Measurements from ENCODE around the gene NFYC. TPM values are rescaled to one million over a fixed set of nuclear protein-coding genes. Genes with fewer than 3 reads are reported as not detected.

The NFYC gene
- total RNA-seq, 4 donors from 2014 or later = 30.2 to 45.6 (median 43.2) TPM

GRCh38 chr1:40651138-40651857, 40.2 kb upstream of the NFYC start:
- no peak for TF ChIP-seq CTCF (IDR thresholded peaks at IDR 0.05; ENCODE audit: low read depth)

GRCh38 chr1:40652468-40652867, 39.0 kb upstream of the NFYC start:
- TF ChIP-seq CTCF (IDR thresholded peaks at IDR 0.05; ENCODE audit: low read depth) = no peak

GRCh38 chr1:40652979-40653378, 38.5 kb upstream of the NFYC start:
- TF ChIP-seq CTCF (IDR thresholded peaks at IDR 0.05; ENCODE audit: low read depth) = no peak

- TF ChIP-seq CTCF (IDR thresholded peaks at IDR 0.05; ENCODE audit: low read depth) = no peak
These were observed 37.5 kb upstream of the NFYC start for GRCh38 chr1:40653851-40654537.

GRCh38 chr1:40657046-40657445, 34.5 kb upstream of the NFYC start:
- TF ChIP-seq CTCF (IDR thresholded peaks at IDR 0.05; ENCODE audit: low read depth) = no peak

- no peak for TF ChIP-seq CTCF (IDR thresholded peaks at IDR 0.05; ENCODE audit: low read depth)
These were observed 32.5 kb upstream of the NFYC start for GRCh38 chr1:40658751-40659648.

- no peak for TF ChIP-seq CTCF (IDR thresholded peaks at IDR 0.05; ENCODE audit: low read depth)
These were observed 31.9 kb upstream of the NFYC start for GRCh38 chr1:40659649-40659947.

Measured in subcutaneous adipose tissue (tissue), 4 donors.